HG02588 (cell line): ENCODE data around the gene ACOX1.
"Not testable (repeated sequence)": the region's sequence is repeated elsewhere in the genome, so short reads cannot be mapped to it uniquely, and the experiment has no call there.

Source experiments
- ATAC-seq: cut with Tn5 transposase; IDR thresholded peaks from one replicate; pipeline ENCODE4 v1.9.1; 2021; ENCODE audit warnings: mild to moderate bottlenecking, moderate library complexity; ENCODE audit not compliant: unreplicated experiment

The ACOX1 gene

GRCh38 chr17:75983501-75984181 is 4.7 kb upstream of the ACOX1 start:
- no peak for ATAC-seq

GRCh38 chr17:75981019-75981615 is 2.2 kb upstream of the ACOX1 start:
- ATAC-seq = no peak

GRCh38 chr17:75980188-75981018 is 1.4 kb upstream of the ACOX1 start:
- no peak for ATAC-seq

- no peak for ATAC-seq
Measured at GRCh38 chr17:75979705-75980187, 780 bp upstream of the ACOX1 start.

- ATAC-seq = no peak
Measured at GRCh38 chr17:75976175-75976848, 2.7 kb downstream of the ACOX1 start.

- ATAC-seq = no peak
Measured at GRCh38 chr17:75975757-75976174, 3.2 kb downstream of the ACOX1 start.

GRCh38 chr17:75975187-75975586 is 3.8 kb downstream of the ACOX1 start:
- ATAC-seq = not testable (repeated sequence)

GRCh38 chr17:75970626-75971025 is 8.3 kb downstream of the ACOX1 start:
- no peak for ATAC-seq

GRCh38 chr17:75970011-75970523 is 8.9 kb downstream of the ACOX1 start:
- ATAC-seq = no peak

GRCh38 chr17:75969044-75969443 is 9.9 kb downstream of the ACOX1 start:
- ATAC-seq = not testable (repeated sequence)

- no peak for ATAC-seq
Measured at GRCh38 chr17:75965468-75965867, 13.5 kb downstream of the ACOX1 start.

GRCh38 chr17:75959839-75960511 is 19.0 kb downstream of the ACOX1 start:
- ATAC-seq = no peak

GRCh38 chr17:75959051-75959838 is 19.7 kb downstream of the ACOX1 start:
- ATAC-seq = no peak

GRCh38 chr17:75950855-75951554 is 28.0 kb downstream of the ACOX1 start:
- no peak for ATAC-seq

GRCh38 chr17:75950421-75950820 is 28.5 kb downstream of the ACOX1 start:
- ATAC-seq = no peak

GRCh38 chr17:75945211-75945610 is 33.8 kb downstream of the ACOX1 start:
- no peak for ATAC-seq

GRCh38 chr17:75943491-75943890 is 35.5 kb downstream of the ACOX1 start:
- ATAC-seq = no peak

- no peak for ATAC-seq
Measured at GRCh38 chr17:75942473-75942872, 36.5 kb downstream of the ACOX1 start.

GRCh38 chr17:75941442-75941819 is 37.5 kb downstream of the ACOX1 start:
- ATAC-seq = no peak
